Stomach (tissue), 9 donors: Measurements from ENCODE around the gene USP24. TPM values are rescaled to one million over a fixed set of nuclear protein-coding genes. Genes with fewer than 3 reads are reported as not detected.

Experiments used
- DNase-seq, 2 donors: peaks; one replicate each; pipeline versions ENCODE4 v3.0.0 to v3.0.0-alpha.2; 2013 to 2019
- H3K27ac ChIP-seq, 5 donors: fragments of 200-600 bp in 4 of 5; sonication (generic) in 4 of 5; one replicate each; pipeline ENCODE4 v1.5.1; 2013 to 2019; ENCODE audit warnings: mild to moderate bottlenecking in 1 of 5, moderate library complexity in 1 of 5
- H3K27me3 ChIP-seq, 3 donors: fragments of 200-600 bp; sonication (generic); one replicate each; pipeline ENCODE4 v1.5.1; 2017 to 2019; ENCODE audit warnings: mixed run types in 1 of 3
- H3K36me3 ChIP-seq, 4 donors: fragments of 200-600 bp; sonication (generic); 1 replicate in 3 of 4; 2 replicates in 1 of 4; pipeline ENCODE4 v1.5.1; 2016 to 2019
- H3K4me1 ChIP-seq, 4 donors: fragments of 200-600 bp; sonication (generic); one replicate each; pipeline ENCODE4 v1.5.1; 2016 to 2019
- H3K4me3 ChIP-seq, 4 donors: fragments of 200-600 bp; sonication (generic) in 3 of 4; one replicate each; pipeline ENCODE4 v1.5.1; 2016 to 2019; ENCODE audit warnings: mild to moderate bottlenecking in 1 of 4
- H3K9me3 ChIP-seq, 4 donors: fragments of 200-600 bp; sonication (generic); one replicate each; pipeline ENCODE4 v1.5.1; 2016 to 2019
- CTCF ChIP-seq, 7 experiments: fragments of 450-650 bp in 4 of 7; fragments of 200-600 bp in 3 of 7; sonication (generic) in 3 of 7; IDR thresholded peaks; one replicate each; pipeline ENCODE4 v1.5.1; 2016 to 2019; ENCODE audit warnings: antibody characterized with exemption in 7 of 7, control low read depth in 2 of 7, mild to moderate bottlenecking in 1 of 7
- EP300 ChIP-seq: sonication (generic); formaldehyde crosslinking; IDR thresholded peaks from one replicate; pipeline ENCODE4 v1.6.1; 2017; ENCODE audit warnings: antibody characterized with exemption
- POLR2A ChIP-seq, 4 donors: fragments of 450-650 bp; IDR thresholded peaks; one replicate each; pipeline ENCODE4 v1.6.1; 2016; ENCODE audit warnings: antibody characterized with exemption in 4 of 4, control low read depth in 2 of 4, mild to moderate bottlenecking in 1 of 4, moderate library complexity in 1 of 4
- POLR2AphosphoS5 ChIP-seq, 3 donors: sonication (generic); formaldehyde crosslinking; IDR thresholded peaks; one replicate each; pipeline ENCODE4 v1.6.1; 2016; ENCODE audit warnings: antibody characterized with exemption in 3 of 3
- WGBS, 5 donors: extraction: QIAGEN DNeasy Blood & Tissue Kit in 3 of 5; methylation state at CpG; one replicate each; pipeline versions ENCODE4 v1.1.5 to v1.1.7; 2013 to 2018; 5-methylcytosine and 5-hydroxymethylcytosine counted together
- intact Hi-C: fragments of 100-400 bp; cut with DNase I; formaldehyde crosslinking; loops from one replicate; pipeline ENCODE4 v1.15.1; 2023; ENCODE audit warnings: low total_unique reads
- polyA plus RNA-seq, 3 donors: library from polyadenylated mRNA; stranded (reverse); fragments of 200-250 nt; gene quantifications; one replicate each; pipeline ENCODE4 v1.2.3, GENCODE V29; 2013
- total RNA-seq, 5 donors: library from RNA; depleted of rRNA; stranded (reverse); fragments of >200 nt; gene quantifications; one replicate each; pipeline versions ENCODE4 v1.1.0 to v1.2.3, GENCODE V29; 2014 to 2016
- donor health status: healthy with polysubstance abuse.
- donor health status: Bipolar disorder and iron deficiency.
- donor health status: healthy.

Gene USP24
- total and polyA plus RNA-seq, 8 donors, result 5.5 to 114 (median 17.0) TPM

- TF ChIP-seq EP300 (no peak), POLR2A (IDR thresholded peaks at IDR 0.05) (no peak), POLR2AphosphoS5 (IDR thresholded peaks at IDR 0.05) (no peak), CTCF (IDR thresholded peaks at IDR 0.05) (no peak)
- 89 to 95% (median 92%) methylated on average over 10 to 15 of the region's 15 CpGs for WGBS, 5 donors
- no peaks in the 10 kb centered on the region for H3K27me3 ChIP-seq
- H3K36me3 ChIP-seq, result no peaks in the 10 kb centered on the region
- peaks cover 0 to 6% (median 0%) of the 10 kb centered on the region in 4 donors for H3K4me1 ChIP-seq
- no peaks in the 10 kb centered on the region for H3K9me3 ChIP-seq
- no peak overlapping the region for H3K4me3 ChIP-seq
- intact Hi-C loops, result no loop called here
- DNase-seq, result no peak
- no peak overlapping the region for H3K27ac ChIP-seq
These were observed 157.8 kb downstream of the USP24 start for GRCh38 chr1:55057270-55057955.

GRCh38 chr1:55056632-55056992 lies 158.6 kb downstream of the USP24 start:
- no peaks in the 10 kb centered on the region for H3K36me3 ChIP-seq
- 93 to 95% (median 94%) methylated on average over 19 to 20 of the region's 20 CpGs for WGBS, 5 donors
- no peak overlapping the region for H3K27ac ChIP-seq
- no peaks in the 10 kb centered on the region for H3K9me3 ChIP-seq
- H3K27me3 ChIP-seq, result no peaks in the 10 kb centered on the region
- intact Hi-C loops, result no loop called here
- DNase-seq, result peak in 1 of 2 donors; percentile 13
- H3K4me3 ChIP-seq, result no peak overlapping the region
- TF ChIP-seq POLR2AphosphoS5 (IDR thresholded peaks at IDR 0.05) (no peak), POLR2A (IDR thresholded peaks at IDR 0.05) (no peak), EP300 (no peak), CTCF (IDR thresholded peaks at IDR 0.05) (no peak)
- peaks cover 0 to 6% (median 0%) of the 10 kb centered on the region in 4 donors for H3K4me1 ChIP-seq

DNA sequence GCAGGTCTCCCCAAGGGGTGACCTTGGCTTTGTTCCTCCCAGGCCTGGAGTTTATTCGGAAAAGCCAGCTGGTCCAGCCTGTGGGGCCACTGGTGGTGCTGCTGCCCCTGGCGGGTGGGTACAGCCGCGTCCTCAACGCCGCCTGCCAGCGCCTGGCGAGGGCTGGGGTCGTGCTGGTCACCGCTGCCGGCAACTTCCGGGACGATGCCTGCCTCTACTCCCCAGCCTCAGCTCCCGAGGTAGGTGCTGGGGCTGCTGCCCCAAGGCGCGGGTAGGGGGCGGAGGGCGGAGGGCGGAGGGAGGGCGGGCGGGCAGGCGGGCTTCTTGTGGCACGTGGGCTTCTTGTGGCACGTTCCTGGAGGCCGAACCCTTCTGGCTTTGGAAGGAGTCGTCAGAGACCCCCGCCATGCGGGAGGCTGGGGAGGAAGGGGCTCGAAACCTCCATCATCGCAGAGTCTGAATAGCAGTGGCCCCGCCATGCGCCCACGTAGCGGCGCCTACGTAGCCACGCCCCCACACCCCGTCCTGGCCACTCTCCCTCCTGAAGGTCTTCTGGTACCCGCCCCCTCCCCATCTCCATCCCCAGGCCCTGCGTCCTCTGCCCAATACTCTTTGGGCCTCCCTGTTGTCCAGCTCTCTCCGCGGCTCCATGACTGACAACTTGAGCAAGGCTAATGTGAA lies 159.1 kb downstream of the USP24 start:
- intact Hi-C loops, result no loop called here

More for the DNA sequence above, 159.1 kb downstream of the USP24 start:
- Histone ChIP-seq H3K27me3 (no peaks in the 10 kb centered on the region), H3K9me3 (no peaks in the 10 kb centered on the region), H3K27ac (no peak overlapping the region), H3K4me3 (no peak overlapping the region), H3K4me1 (peaks cover 0 to 6% (median 0%) of the 10 kb centered on the region in 4 donors), H3K36me3 (no peaks in the 10 kb centered on the region)
- 91 to 96% (median 93%) methylated on average over 21 to 42 of the region's 42 CpGs for WGBS, 5 donors
- TF ChIP-seq CTCF (IDR thresholded peaks at IDR 0.05) (no peak), EP300 (no peak)
- peak in 1 of 2 donors; percentile 10 for DNase-seq
